HEK293T (cell line): ENCODE results near the gene SUMO2.
A peak's percentile ranks its signal among the peaks of the same experiment; 100 is the strongest.
"Not testable (repeated sequence)": the region's sequence is repeated elsewhere in the genome, so short reads cannot be mapped to it uniquely, and the experiment has no call there.

Source experiments
- CTCF ChIA-PET: fragments of 350-600 bp; formaldehyde crosslinking; extraction: SDS; loops from one replicate; lab custom pipeline; 2021; ENCODE audit warnings: antibody characterized with exemption, inconsistent platforms; lab: Yijun Ruan, JAX
- POLR2A ChIA-PET: fragments of 350-600 bp; formaldehyde crosslinking; extraction: SDS; loops from one replicate; lab custom pipeline; 2020; ENCODE audit warnings: antibody characterized with exemption, inconsistent platforms; lab: Yijun Ruan, JAX
- DNase-seq: peaks from one replicate; pipeline ENCODE4 v3.0.0; 2012; ENCODE audit warnings: mixed read lengths; ENCODE audit errors: extremely low spot score
- ARNT ChIP-seq: fragments of 450-650 bp; IDR thresholded peaks from 2 replicates; pipeline ENCODE4 v1.6.1; 2017; ENCODE audit warnings: mild to moderate bottlenecking
- BHLHE40 ChIP-seq: fragments of 450-650 bp; IDR thresholded peaks from 2 replicates; pipeline ENCODE4 v1.6.1; 2016; ENCODE audit warnings: mild to moderate bottlenecking, moderate library complexity, borderline replicate concordance
- CTBP1 ChIP-seq: fragments of 450-650 bp; IDR thresholded peaks from 2 replicates; pipeline ENCODE4 v1.6.1; 2016; ENCODE audit warnings: borderline replicate concordance
- ELF4 ChIP-seq: fragments of 450-650 bp; IDR thresholded peaks from 2 replicates; pipeline ENCODE4 v1.6.1; 2017; ENCODE audit warnings: antibody characterized with exemption
- FOXA1 ChIP-seq: fragments of 450-650 bp; IDR thresholded peaks from 2 replicates; pipeline ENCODE4 v1.6.1; 2016; ENCODE audit warnings: mild to moderate bottlenecking
- FOXK2 ChIP-seq: fragments of 450-650 bp; IDR thresholded peaks from 2 replicates; pipeline ENCODE4 v1.6.1; 2016; ENCODE audit warnings: mild to moderate bottlenecking
- FOXM1 ChIP-seq: fragments of 450-650 bp; IDR thresholded peaks from 2 replicates; pipeline ENCODE4 v1.6.1; 2017; ENCODE audit warnings: mild to moderate bottlenecking, borderline replicate concordance
- HDGF ChIP-seq: fragments of 450-650 bp; IDR thresholded peaks from 2 replicates; pipeline ENCODE4 v1.6.1; 2017; ENCODE audit warnings: antibody characterized with exemption, borderline replicate concordance
- L3MBTL2 ChIP-seq: fragments of 450-650 bp; conservative IDR thresholded peaks from 2 replicates; pipeline ENCODE4 v1.6.1; 2016; ENCODE audit warnings: mild to moderate bottlenecking
- LEF1 ChIP-seq: fragments of 450-650 bp; IDR thresholded peaks from 2 replicates; pipeline ENCODE4 v1.6.1; 2017; ENCODE audit warnings: mild to moderate bottlenecking, borderline replicate concordance
- NFRKB ChIP-seq: fragments of 450-650 bp; IDR thresholded peaks from 2 replicates; pipeline ENCODE4 v1.6.1; 2016; ENCODE audit warnings: mild to moderate bottlenecking, moderate library complexity
- PKNOX1 ChIP-seq: fragments of 450-650 bp; IDR thresholded peaks from 2 replicates; pipeline ENCODE4 v1.6.1; 2016
- SP1 ChIP-seq: fragments of 450-650 bp; IDR thresholded peaks from 2 replicates; pipeline ENCODE4 v1.6.1; 2017
- SUZ12 ChIP-seq: fragments of 450-650 bp; IDR thresholded peaks from 2 replicates; pipeline ENCODE4 v1.6.1; 2016; ENCODE audit warnings: mild to moderate bottlenecking
- TARDBP ChIP-seq: fragments of 450-650 bp; IDR thresholded peaks from 2 replicates; pipeline ENCODE4 v1.6.1; 2016
- ZNF384 ChIP-seq: fragments of 450-650 bp; IDR thresholded peaks from 2 replicates; pipeline ENCODE4 v1.6.1; 2016

Gene SUMO2

GRCh38 chr17:75207050-75207407 is 24.3 kb upstream of the SUMO2 start:
- ChIA-PET POLR2A (interaction anchor here (0.7 to 3.5 kb wide), 14 partner anchors 9 to 334 kb away, joined by 3 to 19 read pairs (median 6); partner anchors contain the start of genes ARMC7, GGA3, KCTD2 and MRPS7), CTCF (interaction anchor here (1.9 to 2.3 kb wide), 2 partner anchors 33 to 93 kb away, joined by 8 to 11 read pairs; no protein-coding TSS in a partner anchor)

GRCh38 chr17:75205793-75206163 is 23.0 kb upstream of the SUMO2 start:
- no peak for DNase-seq
- ChIA-PET POLR2A (interaction anchor here (0.7 to 3.5 kb wide), 31 partner anchors 9 to 574 kb away, joined by 3 to 19 read pairs (median 6); partner anchors contain the start of genes ARMC7, GGA3, HID1 and MIF4GD), CTCF (interaction anchor here (1.9 to 2.3 kb wide), 2 partner anchors 34 to 92 kb away, joined by 8 to 11 read pairs; no protein-coding TSS in a partner anchor)
- TF ChIP-seq LEF1 (no peak), ELF4 (no peak), FOXA1 (no peak), FOXM1 (no peak), SP1 (no peak), ARNT (no peak), PKNOX1 (no peak), SUZ12 (no peak), BHLHE40 (no peak), L3MBTL2 (no peak; the same call in 1 of the 2 replicates), CTBP1 (no peak), NFRKB (no peak)

More at GRCh38 chr17:75207050-75207407, 24.3 kb upstream of the SUMO2 start:
- not testable (repeated sequence) for DNase-seq
- peak; percentile 49; the same call in 1 of the 2 replicates for TF ChIP-seq ZNF384

- DNase-seq = peak; percentile 99
- CTCF ChIA-PET = interaction anchor here (0.6 to 2.3 kb wide), 3 partner anchors 35 to 91 kb away, joined by 3 to 11 read pairs (median 8); no protein-coding TSS in a partner anchor
- TF ChIP-seq ZNF384 (no peak), L3MBTL2 (peak; percentile 89), ELF4 (peak; percentile 29; the same call in 1 of the 2 replicates)
- POLR2A ChIA-PET = interaction anchor here (0.6 to 3.5 kb wide), 32 partner anchors 9 to 575 kb away, joined by 3 to 19 read pairs (median 4); partner anchors contain the start of genes ARMC7, GGA3, HID1 and JPT1
Observed at GRCh38 chr17:75205037-75205792, 22.5 kb upstream of the SUMO2 start, which contains the start of gene NUP85. TSS of gene NUP85 (plus strand) at chr17:75205679. CDS start at chr17:75205762, 83 bp downstream.

- no peak for DNase-seq
- ChIA-PET POLR2A (interaction anchor here (1.0 to 4.0 kb wide), 4 partner anchors 11 to 86 kb away, joined by 3 to 16 read pairs (median 6); partner anchors contain the start of genes NT5C and SUMO2), CTCF (interaction anchor here (4.7 kb wide), 1 partner anchor 85 kb away, joined by 44 read pairs; no protein-coding TSS in a partner anchor)
- no peak for TF ChIP-seq TARDBP
- TF ChIP-seq FOXK2 = no peak
- no peak for TF ChIP-seq CTBP1
Observed at GRCh38 chr17:75199886-75200618, 17.3 kb upstream of the SUMO2 start.

GRCh38 chr17:75194879-75195278 is 12.1 kb upstream of the SUMO2 start:
- POLR2A ChIA-PET = no interaction called here
- CTCF ChIA-PET = no interaction called here
- peak; percentile 62; the same call in 1 of the 2 replicates for TF ChIP-seq ZNF384
- TF ChIP-seq ELF4 = no peak

GRCh38 chr17:75191584-75191983 is 8.8 kb upstream of the SUMO2 start:
- CTCF ChIA-PET = interaction anchor here (0.9 to 2.0 kb wide), 3 partner anchors 10 to 230 kb away, joined by 3 to 8 read pairs (median 6); no protein-coding TSS in a partner anchor
- POLR2A ChIA-PET = interaction anchor here (1.3 to 4.3 kb wide), 3 partner anchors 9 to 14 kb away, joined by 5 to 16 read pairs (median 7); partner anchors contain the start of genes NUP85 and SUMO2
- no peak for DNase-seq
- TF ChIP-seq HDGF (no peak), ZNF384 (peak; percentile 89)

More at GRCh38 chr17:75194879-75195278, 12.1 kb upstream of the SUMO2 start:
- DNase-seq = no peak

GRCh38 chr17:75188614-75189013 is 5.9 kb upstream of the SUMO2 start:
- no peak for TF ChIP-seq LEF1
- TF ChIP-seq NFRKB = no peak
- TF ChIP-seq BHLHE40 = no peak
- TF ChIP-seq FOXM1 = no peak
- no peak for TF ChIP-seq CTBP1
- ChIA-PET CTCF (interaction anchor here (1.1 to 2.6 kb wide), 2 partner anchors 13 to 52 kb away, joined by 4 to 16 read pairs; no protein-coding TSS in a partner anchor), POLR2A (interaction anchor here (1.2 to 4.3 kb wide), 5 partner anchors 8 to 59 kb away, joined by 3 to 16 read pairs (median 5); partner anchors contain the start of genes NT5C and NUP85)
- no peak for DNase-seq
